K562 (cell line): ENCODE results near the gene EFHD2. TPM values are rescaled to one million over a fixed set of nuclear protein-coding genes. Genes with fewer than 3 reads are reported as not detected.

Experiments
- ATAC-seq: fragments of 200-7000 bp; cut with Tn5 transposase; 3 replicates; pipeline ENCODE4 v1.9.1; 2020; ENCODE audit warnings: moderate library complexity
- BruUV-seq: library from RNA; stranded (reverse); fragments of 400-500 nt; replicated peaks from 2 replicates; lab custom pipeline; 2021; lab: Mats Ljungman, UMichigan
- CTCF ChIA-PET: fragments of 300-600 bp; formaldehyde crosslinking; extraction: SDS; loops from one replicate; lab custom pipeline; 2021; ENCODE audit warnings: low intra/inter-chr PET ratio; lab: Yijun Ruan, JAX
- POLR2A ChIA-PET: fragments of 300-600, 350-650 bp; sonication (Branson Sonifier 250); formaldehyde crosslinking; extraction: SDS; loops from one replicate; lab custom pipeline; 2021; ENCODE audit warnings: antibody characterized with exemption, inconsistent platforms; lab: Yijun Ruan, JAX
- DNase-seq, 4 experiments: peaks; one replicate each; pipeline versions ENCODE4 v3.0.0 to v3.0.0-alpha.2; 2011 to 2018; ENCODE audit warnings: low spot score in 3 of 4, mixed read lengths in 3 of 4; ENCODE audit errors: extremely low read depth in 1 of 4
- FAIRE-seq: peaks from 2 replicates; lab custom pipeline; 2011; peaks lifted over from hg19 to GRCh38; lab: Jason Lieb, UNC
- H2AFZ ChIP-seq: 2 replicates; pipeline ENCODE4 v1.6.0; 2011; ENCODE audit warnings: low read depth, low read length, control low read depth, inconsistent platforms
- H3K27ac ChIP-seq: fragments of 200-600 bp; 3 replicates; pipeline ENCODE4 v1.8.0; 2011; ENCODE audit warnings: low read depth, mild to moderate bottlenecking, control low read depth, inconsistent platforms, low read length, moderate library complexity, mixed read lengths; ENCODE audit errors: extremely low read depth
- H3K27me3 ChIP-seq, 2 experiments: fragments of 300-600 bp in 1 of 2; 2 replicates in 1 of 2; 3 replicates in 1 of 2; pipeline versions ENCODE4 v1.6.0 to v1.8.0; 2011; ENCODE audit warnings: inconsistent platforms in 2 of 2, low read length in 2 of 2, mild to moderate bottlenecking in 1 of 2, mixed read lengths in 1 of 2, moderate library complexity in 1 of 2; ENCODE audit not compliant: control insufficient read depth in 2 of 2, insufficient read depth in 2 of 2
- H3K36me3 ChIP-seq: fragments of 300-600 bp; 3 replicates; pipeline ENCODE4 v1.8.0; 2011; ENCODE audit warnings: mild to moderate bottlenecking, low read length, inconsistent platforms; ENCODE audit not compliant: control insufficient read depth, insufficient read depth
- H3K4me1 ChIP-seq, 2 experiments: fragments of 200-600 bp in 1 of 2; replicated peaks in 1 of 2; 2 replicates in 1 of 2; 3 replicates in 1 of 2; pipeline versions ENCODE4 v1.5.1 to v1.8.0; 2011; ENCODE audit warnings: inconsistent platforms in 2 of 2, low read length in 2 of 2, mild to moderate bottlenecking in 1 of 2, mixed read lengths in 1 of 2, moderate library complexity in 1 of 2; ENCODE audit not compliant: control insufficient read depth in 2 of 2, insufficient read depth in 2 of 2
- H3K4me2 ChIP-seq: 2 replicates; pipeline ENCODE4 v1.6.1; 2011; ENCODE audit warnings: low read length, control low read depth, inconsistent platforms, mixed read lengths; ENCODE audit not compliant: insufficient read depth
- H3K4me3 ChIP-seq: fragments of 200-600 bp; sonication (generic), shearing (Covaris generic); 2 replicates; pipeline ENCODE4 v1.5.1; 2016; ENCODE audit warnings: control low read depth, inconsistent platforms
- H3K79me2 ChIP-seq: fragments of 200-600 bp; 3 replicates; pipeline ENCODE4 v1.8.0; 2011; ENCODE audit warnings: low read length, inconsistent platforms; ENCODE audit not compliant: control insufficient read depth, insufficient read depth
- H3K9ac ChIP-seq, 2 experiments: 2 replicates each; pipeline versions ENCODE4 v1.6.0 to v1.6.1; 2011; ENCODE audit warnings: low read depth in 2 of 2, low read length in 2 of 2, control low read depth in 1 of 2, inconsistent platforms in 1 of 2, mild to moderate bottlenecking in 1 of 2, mixed read lengths in 1 of 2; ENCODE audit not compliant: insufficient read depth in 1 of 2
- H3K9me1 ChIP-seq: one replicate; pipeline ENCODE4 v1.6.0; 2011; ENCODE audit warnings: inconsistent platforms, mild to moderate bottlenecking, low read length, moderate library complexity; ENCODE audit not compliant: control insufficient read depth, insufficient read depth
- H3K9me3 ChIP-seq: replicated peaks from 2 replicates; pipeline ENCODE4 v1.5.1; 2011; ENCODE audit warnings: low read depth, low read length, inconsistent platforms; ENCODE audit not compliant: control insufficient read depth, insufficient read depth
- H4K20me1 ChIP-seq: replicated peaks from 2 replicates; pipeline ENCODE4 v1.6.1; 2011; ENCODE audit warnings: low read length, inconsistent platforms, mixed read lengths; ENCODE audit not compliant: control insufficient read depth, insufficient read depth
- ADNP ChIP-seq: fragments of 200-800 bp; sonication (Bioruptor generic); IDR thresholded peaks from 2 replicates; pipeline ENCODE4 v1.6.1; 2016; ENCODE audit warnings: missing genetic modification characterization, missing compliant biosample characterization
- CBX1 ChIP-seq: sonication (generic); IDR thresholded peaks from 2 replicates; pipeline ENCODE4 v1.6.1; 2016; ENCODE audit warnings: antibody characterized with exemption, low read depth, mild to moderate bottlenecking
- CEBPB ChIP-seq: fragments of 450-650 bp; IDR thresholded peaks from 2 replicates; pipeline ENCODE4 v1.6.1; 2016; ENCODE audit warnings: missing genetic modification characterization, missing compliant biosample characterization
- CHD4 ChIP-seq: fragments of 200-600 bp; sonication (generic); IDR thresholded peaks from 3 replicates; pipeline ENCODE4 v1.6.1; 2012; ENCODE audit warnings: low read depth, mild to moderate bottlenecking, mixed read lengths, low read length, inconsistent platforms; ENCODE audit not compliant: insufficient read depth, insufficient replicate concordance, poor library complexity, severe bottlenecking
- E2F6 ChIP-seq, 2 experiments: IDR thresholded peaks; 2 replicates each; pipeline ENCODE4 v1.6.1; 2011; ENCODE audit warnings: borderline replicate concordance in 1 of 2, control low read depth in 1 of 2, low read depth in 1 of 2, low read length in 1 of 2, mild to moderate bottlenecking in 1 of 2, mixed read lengths in 1 of 2, moderate library complexity in 1 of 2; ENCODE audit not compliant: insufficient read depth in 1 of 2, insufficient read length in 1 of 2, poor library complexity in 1 of 2, severe bottlenecking in 1 of 2; ENCODE audit errors: extremely low read depth in 1 of 2
- HDAC2 ChIP-seq: fragments of 450-650 bp; IDR thresholded peaks from 2 replicates; pipeline ENCODE4 v1.6.1; 2016; ENCODE audit warnings: mild to moderate bottlenecking
- HDGF ChIP-seq: fragments of 450-650 bp; IDR thresholded peaks from 2 replicates; pipeline ENCODE4 v1.6.1; 2016
- HOMEZ ChIP-seq: fragments of 250-450 bp; sonication (Bioruptor Pico); IDR thresholded peaks from 2 replicates; pipeline ENCODE4 v1.4.0; 2020; ENCODE audit warnings: mild to moderate bottlenecking, moderate library complexity
- PRDM10 ChIP-seq: fragments of 450-650 bp; IDR thresholded peaks from 2 replicates; pipeline ENCODE4 v1.6.1; 2018; ENCODE audit not compliant: partially characterized antibody
- PTBP1 ChIP-seq: fragments of 200-400 bp; formaldehyde crosslinking; IDR thresholded peaks from 2 replicates; pipeline ENCODE4 v1.6.1; 2017; ENCODE audit warnings: low read depth, low read length
- SMC3 ChIP-seq: conservative IDR thresholded peaks from 2 replicates; pipeline ENCODE4 v1.6.1; 2011; ENCODE audit warnings: low read depth, low read length, improper control_type of control experiment; ENCODE audit not compliant: insufficient read depth
- ZNF24 ChIP-seq: fragments of 450-650 bp; IDR thresholded peaks from 2 replicates; pipeline ENCODE4 v1.6.1; 2016
- ZNF347 ChIP-seq: fragments of 450-650 bp; formaldehyde crosslinking; IDR thresholded peaks from 2 replicates; pipeline ENCODE4 v1.4.0; 2020; ENCODE audit warnings: low read depth, mild to moderate bottlenecking, moderate library complexity
- ZNF431 ChIP-seq: sonication (generic); formaldehyde crosslinking; IDR thresholded peaks from 2 replicates; pipeline ENCODE4 v1.8.0; 2022; ENCODE audit warnings: mild to moderate bottlenecking, missing genetic modification reagents
- WGBS: fragments of 100-300 bp; shearing (Covaris generic); methylation state at CpG from one replicate; pipeline ENCODE4 v1.1.6; 2016; ENCODE audit warnings: low coverage, mixed read lengths; ENCODE audit not compliant: insufficient coverage; ENCODE audit errors: missing lambda C conversion rate; 5-methylcytosine and 5-hydroxymethylcytosine counted together
- in situ Hi-C: fragments of 300-500 bp; cut with MboI; formaldehyde crosslinking; loops from 4 replicates; pipeline ENCODE4 v1.15.0; 2018; ENCODE audit warnings: inconsistent platforms, mixed read lengths
- intact Hi-C: fragments of 100-400 bp; cut with micrococcal nuclease; formaldehyde crosslinking; loops from 2 replicates; pipeline ENCODE4 v1.14.2; 2022
- polyA plus RNA-seq, 8 experiments: library from polyadenylated mRNA; depleted of rRNA in 4 of 8; stranded (reverse) in 5 of 8; unstranded in 3 of 8; fragments of >200 nt; fragmentation: Nextera tagmentation in 2 of 8; fragmentation: Illumina TruSeq in 1 of 8; extraction: Ambion mirVana in 2 of 8; extraction: Trizol in 1 of 8; gene quantifications; 2 replicates each; pipeline versions ENCODE4 v1.2.1 to v1.2.3, GENCODE V29; 2011 to 2014; ENCODE audit warnings: inconsistent platforms in 1 of 8, missing spikeins in 1 of 8
- total RNA-seq, 7 experiments: library from RNA; depleted of rRNA in 6 of 7; stranded (reverse); fragments of >200 nt in 6 of 7; fragmentation: Illumina TruSeq in 2 of 7; extraction: Trizol in 2 of 7; gene quantifications; 2 replicates each; pipeline versions ENCODE4 v1.2.1 to v1.2.3, GENCODE V29; 2011 to 2021; ENCODE audit warnings: low replicate concordance in 1 of 7

The EFHD2 gene
- total and polyA plus RNA-seq, 9 of the 15 experiments (the other 6 are each of a cell fraction or from before 2014, with no cell fraction given): 1.7 to 73.5 (median 25.2) TPM

- in situ Hi-C loops: no loop called here
- Histone ChIP-seq H3K9me1 (no peaks in the 10 kb centered on the region), H2AFZ (peak overlapping the region; percentile 67), H4K20me1 (no peaks in the 10 kb centered on the region), H3K9ac (peak overlapping the region in 1 of 2 experiments; percentile 68; a peak in 2 of 4 replicates), H3K4me1 (peaks cover 7 to 16% of the 10 kb centered on the region in 2 experiments; a peak in 4 of 5 replicates), H3K27ac (no peak overlapping the region), H3K4me3 (no peak overlapping the region), H3K9me3 (no peaks in the 10 kb centered on the region), H3K27me3 (no peaks in the 10 kb centered on the region), H3K79me2 (no peaks in the 10 kb centered on the region), H3K36me3 (no peaks in the 10 kb centered on the region), H3K4me2 (0 out of 2 replicates have a peak overlapping the region, but pooled peaks have one; percentile 2)
- ATAC-seq: peak; percentile 87
- 43% methylated on average over 17 of the region's 17 CpGs for WGBS
- intact Hi-C loops: no loop called here
- no TSS peak for BruUV-seq
- DNase-seq: peak; percentile 73 to 81 (median 76)
- POLR2A ChIA-PET: interaction anchor here (0.6 to 2.2 kb wide), 4 partner anchors 13 to 284 kb away, joined by 3 to 12 read pairs (median 3); no protein-coding TSS in a partner anchor
- peak; percentile 42 for FAIRE-seq
- CTCF ChIA-PET: interaction anchor here (0.6 kb wide), 1 partner anchor 12 kb away, joined by 3 read pairs; the partner anchor contains the start of gene CELA2A
- TF ChIP-seq E2F6 (IDR thresholded peaks at IDR 0.05; ENCODE audit: borderline replicate concordance in 1 of 2, extremely low read depth in 1 of 2, insufficient read depth in 1 of 2, insufficient read length in 1 of 2, low read depth in 1 of 2, low read length in 1 of 2, poor library complexity in 1 of 2, severe bottlenecking in 1 of 2) (peak; percentile 86), PRDM10 (peak; percentile 13), PTBP1 (0 out of 2 replicates have a peak, but pooled peaks have one; percentile 40), ADNP (tag) (peak; percentile 100), HDGF (peak; percentile 46; the same call in 1 of the 2 replicates), CBX1 (peak; percentile 96), CHD4 (peak; percentile 100), SMC3 (no peak), ZNF431 (CRISPR knock-in tag) (peak; percentile 46; the same call in 1 of the 2 replicates), HOMEZ (CRISPR knock-in tag) (no peak), HDAC2 (peak; percentile 96), ZNF24 (peak; percentile 86), ZNF347 (CRISPR knock-in tag) (no peak), CEBPB (tag) (peak; percentile 45; the same call in 1 of the 2 replicates)
These were observed 35.0 kb downstream of the EFHD2 start for GRCh38 chr1:15444468-15445389.
